HL-60 (cell line): Measurements from ENCODE around the gene SORCS1.

ENCODE experiments used
- DNase-seq, 2 experiments: peaks; one replicate each; pipeline ENCODE4 v3.0.0-alpha.2; 2010 to 2020; ENCODE audit warnings: low read depth in 1 of 2, low spot score in 1 of 2
- H3K27ac ChIP-seq: fragments of 250-450 bp; sonication (Bioruptor Pico); replicated peaks from 2 replicates; pipeline ENCODE4 v1.5.1; 2020; ENCODE audit warnings: mild to moderate bottlenecking, moderate library complexity
- H3K27me3 ChIP-seq: fragments of 250-450 bp; sonication (Bioruptor Pico); 2 replicates; pipeline ENCODE4 v1.5.1; 2021; ENCODE audit warnings: mild to moderate bottlenecking, moderate library complexity; ENCODE audit not compliant: insufficient read depth, poor library complexity, severe bottlenecking
- H3K4me3 ChIP-seq: replicated peaks from 2 replicates; pipeline ENCODE4 v1.5.1; 2011; ENCODE audit warnings: mild to moderate bottlenecking, control low read depth, low read length; ENCODE audit not compliant: insufficient read depth
- CTCF ChIP-seq: IDR thresholded peaks from one replicate; pipeline ENCODE4 v1.5.1; 2011; ENCODE audit warnings: low read length, control low read depth, inconsistent platforms; ENCODE audit not compliant: insufficient read depth
- GABPA ChIP-seq: IDR thresholded peaks from 2 replicates; pipeline ENCODE4 v1.6.1; 2012; ENCODE audit warnings: low read depth
- POLR2AphosphoS5 ChIP-seq: IDR thresholded peaks from 2 replicates; pipeline ENCODE4 v1.6.1; 2012; ENCODE audit warnings: low read depth
- REST ChIP-seq: IDR thresholded peaks from 2 replicates; pipeline ENCODE4 v1.6.1; 2012; ENCODE audit warnings: low read depth; ENCODE audit not compliant: insufficient replicate concordance
- SPI1 ChIP-seq: IDR thresholded peaks from 2 replicates; pipeline ENCODE4 v1.6.1; 2012; ENCODE audit warnings: low read depth, mild to moderate bottlenecking, borderline replicate concordance

SORCS1 gene

GRCh38 chr10:107058331-107058730 lies 106.2 kb downstream of the SORCS1 start:
- no peak overlapping the region for H3K4me3 ChIP-seq
- no peak overlapping the region for H3K27ac ChIP-seq
- TF ChIP-seq POLR2AphosphoS5 (no peak), SPI1 (no peak), REST (no peak), GABPA (no peak), CTCF (no peak)
- no peaks in the 10 kb centered on the region for H3K27me3 ChIP-seq
- no peak for DNase-seq

GRCh38 chr10:107056182-107056581 lies 108.3 kb downstream of the SORCS1 start:
- H3K27ac ChIP-seq, result no peak overlapping the region
- no peaks in the 10 kb centered on the region for H3K27me3 ChIP-seq
- no peak for DNase-seq
- TF ChIP-seq POLR2AphosphoS5 (no peak), CTCF (no peak), REST (no peak), SPI1 (no peak), GABPA (no peak)
- no peak overlapping the region for H3K4me3 ChIP-seq

GRCh38 chr10:107054469-107055156 lies 109.9 kb downstream of the SORCS1 start:
- no peak overlapping the region for H3K27ac ChIP-seq
- TF ChIP-seq POLR2AphosphoS5, result no peak
- TF ChIP-seq REST, result no peak
- no peak for TF ChIP-seq CTCF
- no peak for TF ChIP-seq SPI1
- TF ChIP-seq GABPA, result no peak
- no peak for DNase-seq
- no peaks in the 10 kb centered on the region for H3K27me3 ChIP-seq
- H3K4me3 ChIP-seq, result no peak overlapping the region
